Mucosa of stomach (tissue), 1 donor: ENCODE measurements around the gene KRTDAP.

ENCODE experiments used
- H3K27me3 ChIP-seq: one replicate; pipeline ENCODE4 v1.7.0; 2013; ENCODE audit warnings: mild to moderate bottlenecking, low read length; ENCODE audit not compliant: control insufficient read depth, insufficient read depth
- H3K36me3 ChIP-seq: one replicate; pipeline ENCODE4 v1.7.0; 2013; ENCODE audit warnings: low read length; ENCODE audit not compliant: control insufficient read depth, insufficient read depth
- H3K4me1 ChIP-seq: one replicate; pipeline ENCODE4 v1.7.0; 2013; ENCODE audit warnings: mild to moderate bottlenecking, low read length; ENCODE audit not compliant: control insufficient read depth, insufficient read depth
- H3K4me3 ChIP-seq: one replicate; pipeline ENCODE4 v1.7.0; 2013; ENCODE audit warnings: low read length
- H3K9ac ChIP-seq: one replicate; pipeline ENCODE4 v1.7.0; 2013; ENCODE audit warnings: mild to moderate bottlenecking, low read length, moderate library complexity
- H3K9me3 ChIP-seq: one replicate; pipeline ENCODE4 v1.7.0; 2013; ENCODE audit warnings: mild to moderate bottlenecking, low read length, moderate library complexity; ENCODE audit not compliant: control insufficient read depth
- donor health status: Pancreatic carcinoma.

The KRTDAP gene, protein sequence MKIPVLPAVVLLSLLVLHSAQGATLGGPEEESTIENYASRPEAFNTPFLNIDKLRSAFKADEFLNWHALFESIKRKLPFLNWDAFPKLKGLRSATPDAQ

GRCh38 chr19:35490364-35490763, at the start of gene KRTDAP:
TSS of gene KRTDAP (minus strand) at chr19:35490464. CDS start at chr19:35490442, 22 bp downstream.
- Histone ChIP-seq H3K4me3 (no peak within 1 kb of the TSS), H3K9me3 (no peaks in the 10 kb centered on the region), H3K27me3 (peaks cover 12% of the 10 kb centered on the region), H3K4me1 (peaks cover 4% of the 10 kb centered on the region), H3K36me3 (no peaks in the 10 kb centered on the region), H3K9ac (no peak within 1 kb of the TSS)

DNA sequence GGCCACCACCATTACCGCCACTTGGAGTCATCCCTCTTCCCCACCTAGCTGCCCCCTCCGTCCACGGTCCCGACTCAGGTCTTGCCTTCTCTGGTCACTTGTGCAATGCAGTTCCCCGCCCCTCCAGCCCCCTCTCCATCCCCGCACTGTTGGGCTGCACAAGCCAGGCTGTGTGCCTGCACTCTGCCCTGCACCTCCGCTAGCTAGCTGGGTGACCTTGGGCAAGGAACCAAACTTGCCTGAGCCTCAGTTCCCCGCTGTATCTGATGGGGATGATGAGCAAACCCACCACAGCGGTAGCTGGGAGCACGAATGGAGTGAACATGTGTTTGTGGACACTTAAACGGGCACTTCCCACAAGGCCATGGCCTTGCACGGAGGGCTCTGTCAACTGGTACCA, 49.6 kb upstream of the KRTDAP start:
- H3K4me1 ChIP-seq: peaks cover 9% of the 10 kb centered on the region

GRCh38 chr19:35539314-35539713, 49.0 kb upstream of the KRTDAP start:
- Histone ChIP-seq H3K9me3 (no peaks in the 10 kb centered on the region), H3K9ac (no peak overlapping the region), H3K4me3 (no peak overlapping the region), H3K36me3 (no peaks in the 10 kb centered on the region), H3K4me1 (peaks cover 3% of the 10 kb centered on the region), H3K27me3 (peaks cover 6% of the 10 kb centered on the region)

More for the DNA sequence above, 49.6 kb upstream of the KRTDAP start:
- peaks cover 1% of the 10 kb centered on the region for H3K27me3 ChIP-seq
- no peak overlapping the region for H3K4me3 ChIP-seq
- H3K9me3 ChIP-seq: no peaks in the 10 kb centered on the region
- H3K36me3 ChIP-seq: no peaks in the 10 kb centered on the region
- H3K9ac ChIP-seq: no peak overlapping the region

GRCh38 chr19:35534803-35535480, 44.7 kb upstream of the KRTDAP start:
- Histone ChIP-seq H3K9me3 (no peaks in the 10 kb centered on the region), H3K36me3 (no peaks in the 10 kb centered on the region), H3K4me3 (no peak overlapping the region), H3K4me1 (no peaks in the 10 kb centered on the region), H3K9ac (no peak overlapping the region), H3K27me3 (peaks cover 38% of the 10 kb centered on the region)

GRCh38 chr19:35533822-35534392, 43.6 kb upstream of the KRTDAP start:
- no peaks in the 10 kb centered on the region for H3K9me3 ChIP-seq
- H3K4me1 ChIP-seq: no peaks in the 10 kb centered on the region
- H3K9ac ChIP-seq: no peak overlapping the region
- H3K4me3 ChIP-seq: no peak overlapping the region
- no peaks in the 10 kb centered on the region for H3K36me3 ChIP-seq
- H3K27me3 ChIP-seq: peaks cover 43% of the 10 kb centered on the region

- Histone ChIP-seq H3K36me3 (no peaks in the 10 kb centered on the region), H3K9ac (no peak within 1 kb of the TSS), H3K27me3 (peaks cover 43% of the 10 kb centered on the region), H3K4me3 (no peak within 1 kb of the TSS), H3K9me3 (no peaks in the 10 kb centered on the region), H3K4me1 (no peaks in the 10 kb centered on the region)
Measured at GRCh38 chr19:35533201-35533821, 43.0 kb upstream of the KRTDAP start, which contains the start of gene GAPDHS. TSS of gene GAPDHS (plus strand) at chr19:35533456. CDS start at chr19:35533528, 72 bp downstream.

GRCh38 chr19:35531291-35531690, 41.0 kb upstream of the KRTDAP start:
- H3K4me1 ChIP-seq: no peaks in the 10 kb centered on the region
- H3K4me3 ChIP-seq: no peak overlapping the region
- no peak overlapping the region for H3K9ac ChIP-seq
- no peaks in the 10 kb centered on the region for H3K9me3 ChIP-seq
- H3K36me3 ChIP-seq: no peaks in the 10 kb centered on the region
- H3K27me3 ChIP-seq: peaks cover 43% of the 10 kb centered on the region

DNA sequence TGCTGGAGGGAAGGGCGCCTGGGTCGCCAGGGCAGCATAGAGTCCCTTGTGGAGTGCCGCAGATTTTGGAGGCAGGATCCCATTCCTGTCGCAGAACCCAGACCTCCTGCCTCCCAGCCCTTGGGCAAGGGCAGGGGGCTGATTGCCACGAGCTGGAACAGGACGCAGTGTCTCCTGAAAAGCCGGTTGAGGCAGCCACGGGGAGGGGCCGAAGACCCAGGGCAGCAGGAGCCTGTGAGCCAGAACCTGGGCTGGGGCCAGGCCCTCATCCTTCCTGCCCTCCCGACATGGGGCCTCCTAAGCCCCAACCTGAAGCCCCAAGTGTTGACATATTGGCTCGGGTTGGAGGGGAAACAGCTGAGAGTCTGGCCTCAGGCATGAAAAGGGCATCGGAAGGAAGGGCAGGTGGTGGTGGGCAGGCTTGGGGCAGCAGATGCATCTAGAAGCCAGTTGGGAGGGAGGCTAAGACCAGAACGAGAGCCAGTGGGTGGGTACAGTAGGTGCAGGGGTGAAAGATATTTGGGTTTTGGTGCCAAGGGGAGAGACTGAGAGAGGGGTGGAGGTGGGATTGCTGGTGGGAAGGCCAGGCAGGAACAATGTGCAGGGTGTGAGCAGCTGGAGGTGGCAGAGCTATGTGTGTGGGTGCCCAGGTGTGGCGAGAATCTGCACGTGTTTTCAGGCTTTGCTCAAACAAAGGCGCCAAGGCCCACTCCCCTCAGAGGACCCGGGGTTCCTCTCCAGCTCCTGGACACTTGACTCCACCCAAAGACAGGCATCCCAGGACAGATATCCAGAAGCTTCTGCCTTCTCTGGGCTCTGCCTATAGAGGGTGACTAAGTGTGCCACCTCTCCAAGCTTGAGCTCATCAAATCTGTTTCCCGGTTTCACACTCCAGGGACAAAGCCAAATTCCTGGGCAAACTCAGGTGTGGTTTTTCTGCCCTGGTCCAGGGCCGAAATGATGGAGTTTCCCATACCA, 39.3 kb upstream of the KRTDAP start:
- no peak overlapping the region for H3K4me3 ChIP-seq
- no peaks in the 10 kb centered on the region for H3K36me3 ChIP-seq
- H3K27me3 ChIP-seq: peaks cover 39% of the 10 kb centered on the region
- H3K4me1 ChIP-seq: no peaks in the 10 kb centered on the region
- no peaks in the 10 kb centered on the region for H3K9me3 ChIP-seq
- no peak overlapping the region for H3K9ac ChIP-seq

GRCh38 chr19:35528218-35529038, 38.2 kb upstream of the KRTDAP start, which contains the start of gene SBSN:
TSS of gene SBSN (minus strand) at chr19:35528311. CDS start at chr19:35528281, 30 bp downstream.
- H3K4me3 ChIP-seq: no peak within 1 kb of the TSS
- H3K9me3 ChIP-seq: no peaks in the 10 kb centered on the region
- H3K27me3 ChIP-seq: peaks cover 28% of the 10 kb centered on the region
- no peaks in the 10 kb centered on the region for H3K4me1 ChIP-seq
- H3K9ac ChIP-seq: no peak within 1 kb of the TSS
- H3K36me3 ChIP-seq: no peaks in the 10 kb centered on the region

GRCh38 chr19:35525873-35526272, 35.6 kb upstream of the KRTDAP start:
- peaks cover 7% of the 10 kb centered on the region for H3K27me3 ChIP-seq

More at GRCh38 chr19:35525873-35526272, 35.6 kb upstream of the KRTDAP start:
- H3K4me3 ChIP-seq: no peak overlapping the region
- no peaks in the 10 kb centered on the region for H3K36me3 ChIP-seq
- H3K9me3 ChIP-seq: no peaks in the 10 kb centered on the region
- no peaks in the 10 kb centered on the region for H3K4me1 ChIP-seq
- no peak overlapping the region for H3K9ac ChIP-seq
